A549 (cell line): ENCODE measurements around the gene IL17REL. TPM values are rescaled to one million over a fixed set of nuclear protein-coding genes. Genes with fewer than 3 reads are reported as not detected.

ENCODE experiments used
- ATAC-seq, 2 experiments: fragments of 200-7000 bp in 1 of 2; fragments of >200 bp in 1 of 2; cut with Nextera tagmentation in 1 of 2; cut with Tn5 transposase in 1 of 2; 3 replicates each; pipeline versions ENCODE4 v1.8.0 to v1.9.1; 2018 to 2020; ENCODE audit warnings: mild to moderate bottlenecking in 1 of 2, moderate library complexity in 1 of 2
- CTCF ChIA-PET: fragments of 300-600 bp; sonication (Branson Sonifier 250); formaldehyde crosslinking; extraction: SDS; loops from one replicate; lab custom pipeline; 2021; ENCODE audit warnings: antibody characterized with exemption, inconsistent platforms; lab: Yijun Ruan, JAX
- POLR2A ChIA-PET: fragments of 350-600 bp; formaldehyde crosslinking; extraction: SDS; loops from one replicate; lab custom pipeline; 2021; ENCODE audit warnings: antibody characterized with exemption, inconsistent platforms; lab: Yijun Ruan, JAX
- DNase-seq, 2 experiments: peaks; one replicate each; pipeline versions ENCODE4 v3.0.0 to v3.0.0-alpha.2; 2011 to 2016; ENCODE audit warnings: low read depth in 1 of 2, low spot score in 1 of 2
- FAIRE-seq: peaks from 2 replicates; lab custom pipeline; 2011; peaks lifted over from hg19 to GRCh38; lab: Jason Lieb, UNC
- H3K27ac ChIP-seq, 2 experiments: fragments of >200 bp; sonication (Bioruptor Twin); formaldehyde crosslinking; 3 replicates each; pipeline ENCODE4 v1.5.1; 2016 to 2017
- H3K4me1 ChIP-seq: fragments of >200 bp; sonication (Bioruptor Twin); formaldehyde crosslinking; 3 replicates; pipeline ENCODE4 v1.6.1; 2016
- H3K4me2 ChIP-seq: fragments of >200 bp; sonication (Bioruptor Twin); formaldehyde crosslinking; 3 replicates; pipeline ENCODE4 v1.6.1; 2016
- H3K4me3 ChIP-seq: fragments of >200 bp; sonication (Bioruptor Twin); formaldehyde crosslinking; 3 replicates; pipeline ENCODE4 v1.5.1; 2016
- H3K9me3 ChIP-seq: fragments of >200 bp; sonication (Bioruptor Twin); formaldehyde crosslinking; 3 replicates; pipeline ENCODE4 v1.6.1; 2016
- BHLHE40 ChIP-seq: IDR thresholded peaks from 2 replicates; pipeline ENCODE4 v1.6.1; 2012; ENCODE audit warnings: low read depth, low read length, inconsistent platforms
- CBX2 ChIP-seq: fragments of 200-600 bp; sonication (generic); IDR thresholded peaks from 2 replicates; pipeline ENCODE4 v1.6.1; 2016; ENCODE audit warnings: low read depth, mild to moderate bottlenecking, borderline replicate concordance
- CBX8 ChIP-seq: fragments of 200-600 bp; sonication (generic); IDR thresholded peaks from 2 replicates; pipeline ENCODE4 v1.6.1; 2016
- CHD4 ChIP-seq: fragments of 200-600 bp; sonication (generic); IDR thresholded peaks from 2 replicates; pipeline ENCODE4 v1.6.1; 2016; ENCODE audit warnings: antibody characterized with exemption, mild to moderate bottlenecking, borderline replicate concordance
- CTCF ChIP-seq: fragments of >200 bp; sonication (Bioruptor Twin); formaldehyde crosslinking; IDR thresholded peaks from 3 replicates; pipeline ENCODE4 v1.5.1; 2016
- E2F6 ChIP-seq: IDR thresholded peaks from 2 replicates; pipeline ENCODE4 v1.6.1; 2012; ENCODE audit warnings: low read depth, borderline replicate concordance
- ELK1 ChIP-seq: fragments of 150-350 bp; IDR thresholded peaks from 2 replicates; pipeline ENCODE4 v1.6.1; 2014; ENCODE audit warnings: low read depth, mild to moderate bottlenecking, low read length
- EP300 ChIP-seq, 2 experiments: fragments of >200 bp; sonication (Bioruptor Twin); formaldehyde crosslinking; IDR thresholded peaks; 2 replicates in 1 of 2; 3 replicates in 1 of 2; pipeline ENCODE4 v1.6.1; 2016 to 2017
- HES2 ChIP-seq: fragments of >200 bp; sonication (Bioruptor Twin); formaldehyde crosslinking; IDR thresholded peaks from 2 replicates; pipeline ENCODE4 v1.6.1; 2016
- HEYL ChIP-seq: fragments of 250-450 bp; sonication (Bioruptor Pico); IDR thresholded peaks from 2 replicates; pipeline ENCODE4 v1.8.0; 2021; ENCODE audit warnings: mild to moderate bottlenecking, moderate library complexity
- HOXA7 ChIP-seq: fragments of 250-450 bp; sonication (Bioruptor Pico); IDR thresholded peaks from 2 replicates; pipeline ENCODE4 v1.5.0; 2020; ENCODE audit warnings: mild to moderate bottlenecking, moderate library complexity
- HOXB13 ChIP-seq: fragments of 250-450 bp; sonication (Bioruptor Pico); IDR thresholded peaks from 2 replicates; pipeline ENCODE4 v1.5.0; 2020; ENCODE audit warnings: low read depth, mild to moderate bottlenecking, moderate library complexity
- KDM5A ChIP-seq: fragments of 200-600 bp; sonication (generic); IDR thresholded peaks from 2 replicates; pipeline ENCODE4 v1.6.1; 2016; ENCODE audit warnings: antibody characterized with exemption, mild to moderate bottlenecking
- MAX ChIP-seq: IDR thresholded peaks from 2 replicates; pipeline ENCODE4 v1.6.1; 2012
- MYC ChIP-seq: IDR thresholded peaks from 2 replicates; pipeline ENCODE4 v1.6.1; 2012; ENCODE audit warnings: mild to moderate bottlenecking, inconsistent platforms, low read length, improper control_type of control experiment, borderline replicate concordance
- NFE2L2 ChIP-seq: fragments of 150-350 bp; conservative IDR thresholded peaks from 2 replicates; pipeline ENCODE4 v1.6.1; 2014; ENCODE audit warnings: low read length
- NPAS2 ChIP-seq: fragments of 250-450 bp; sonication (Bioruptor Pico); IDR thresholded peaks from 2 replicates; pipeline ENCODE4 v1.8.0; 2022; ENCODE audit warnings: mild to moderate bottlenecking, moderate library complexity, borderline replicate concordance
- NR3C1 ChIP-seq: fragments of >200 bp; sonication (Bioruptor Twin); formaldehyde crosslinking; IDR thresholded peaks from 3 replicates; pipeline ENCODE4 v1.6.1; 2017
- PHF8 ChIP-seq: fragments of 200-600 bp; sonication (generic); IDR thresholded peaks from 2 replicates; pipeline ENCODE4 v1.6.1; 2016; ENCODE audit warnings: low read depth, mild to moderate bottlenecking, antibody characterized with exemption, moderate library complexity, borderline replicate concordance
- POLR2AphosphoS2 ChIP-seq: conservative IDR thresholded peaks from 2 replicates; pipeline ENCODE4 v1.6.1; 2012; ENCODE audit warnings: low read length, improper control_type of control experiment, inconsistent platforms
- RAD21 ChIP-seq, 2 experiments: fragments of >200 bp in 1 of 2; sonication (Bioruptor Twin) in 1 of 2; formaldehyde crosslinking in 1 of 2; IDR thresholded peaks in 1 of 2; conservative IDR thresholded peaks in 1 of 2; 2 replicates in 1 of 2; 3 replicates in 1 of 2; pipeline ENCODE4 v1.6.1; 2012 to 2018; ENCODE audit warnings: inconsistent platforms in 1 of 2
- SMC3 ChIP-seq: fragments of >200 bp; sonication (Bioruptor Twin); formaldehyde crosslinking; IDR thresholded peaks from 3 replicates; pipeline ENCODE4 v1.6.1; 2018; ENCODE audit warnings: inconsistent platforms
- ZNF302 ChIP-seq: fragments of 250-450 bp; sonication (Bioruptor Pico); IDR thresholded peaks from 2 replicates; pipeline ENCODE4 v1.9.0; 2021; ENCODE audit warnings: inconsistent platforms, mild to moderate bottlenecking, moderate library complexity
- ZSCAN20 ChIP-seq: fragments of 250-450 bp; sonication (Bioruptor Pico); IDR thresholded peaks from 2 replicates; pipeline ENCODE4 v1.8.0; 2022; ENCODE audit warnings: mild to moderate bottlenecking, moderate library complexity
- WGBS: methylation state at CpG from one replicate; pipeline ENCODE4 v1.1.6; 2017; ENCODE audit errors: missing lambda C conversion rate; 5-methylcytosine and 5-hydroxymethylcytosine counted together
- polyA plus RNA-seq, 4 experiments: library from polyadenylated mRNA; depleted of rRNA in 3 of 4; stranded (reverse); fragments of >200 nt; fragmentation: RNase III in 1 of 4; extraction: RNeasy Plus Mini Kit Qiagen cat#74134 plus additional on column Dnase treatment in 1 of 4; gene quantifications; 2 replicates in 3 of 4; 3 replicates in 1 of 4; pipeline ENCODE4 v1.2.3, GENCODE V29; 2011 to 2017

Gene IL17REL
- polyA plus RNA-seq, 2 of the 4 experiments (the other 2 are of a cell fraction): 0.06 TPM; not detected in 1

- TF ChIP-seq ELK1 (no peak), HOXB13 (CRISPR knock-in tag) (no peak), ZNF302 (CRISPR knock-in tag) (no peak)
- TF ChIP-seq, all 56 proteins: peak for 0
Measured at GRCh38 chr22:50032109-50032871, 19.7 kb upstream of the IL17REL start (continued).

GRCh38 chr22:50031189-50032091 lies 18.9 kb upstream of the IL17REL start:
- Histone ChIP-seq H3K27ac (no peak overlapping the region), H3K4me3 (no peak overlapping the region), H3K4me1 (peaks cover 6% of the 10 kb centered on the region; the same call in 1 of the 3 replicates), H3K9me3 (no peaks in the 10 kb centered on the region), H3K4me2 (no peak overlapping the region)
- POLR2A ChIA-PET: interaction anchor here (1.2 to 1.7 kb wide), 2 partner anchors 100 to 114 kb away, joined by 3 to 7 read pairs; partner anchors contain the start of gene ALG12
- no peak for TF ChIP-seq CBX2
- TF ChIP-seq E2F6: no peak
- no peak for TF ChIP-seq NR3C1
- TF ChIP-seq EP300 (IDR thresholded peaks at IDR 0.05): no peak
- TF ChIP-seq ZSCAN20 (CRISPR knock-in tag): no peak
- TF ChIP-seq NFE2L2: no peak
- FAIRE-seq: no peak
- no peak for ATAC-seq
- DNase-seq: no peak
- WGBS: 78% methylated on average over 21 of the region's 49 CpGs
- CTCF ChIA-PET: interaction anchor here (0.8 to 3.1 kb wide), 19 partner anchors 10 to 293 kb away, joined by 3 to 49 read pairs (median 5); partner anchors contain the start of gene PIM3

- Histone ChIP-seq H3K9me3 (no peaks in the 10 kb centered on the region), H3K4me2 (peak overlapping the region; percentile 99), H3K4me1 (peaks cover 6% of the 10 kb centered on the region; the same call in 1 of the 3 replicates), H3K4me3 (peak overlapping the region; percentile 37; the same call in 2 of the 3 replicates), H3K27ac (peak overlapping the region in 1 of 2 experiments; percentile 35; a peak in 1 of 6 replicates)
- WGBS: 38% methylated on average over 3 of the region's 52 CpGs
- ChIA-PET CTCF (interaction anchor here (0.6 to 3.1 kb wide), 50 partner anchors 11 to 294 kb away, joined by 3 to 49 read pairs (median 4); partner anchors contain the start of genes MOV10L1 and PIM3), POLR2A (interaction anchor here (1.1 to 1.7 kb wide), 3 partner anchors 59 to 113 kb away, joined by 3 to 7 read pairs (median 3); partner anchors contain the start of gene ALG12)
- ATAC-seq (peak; percentile 88 to 95), FAIRE-seq (no peak), DNase-seq (peak; percentile 83 to 85)
- TF ChIP-seq CBX8 (no peak), SMC3 (peak; percentile 95), CHD4 (no peak), PHF8 (no peak), NR3C1 (no peak), HEYL (CRISPR knock-in tag) (no peak), HOXA7 (CRISPR knock-in tag) (no peak), HES2 (no peak), KDM5A (no peak), MAX (peak; percentile 78), NFE2L2 (no peak), MYC (no peak), NPAS2 (CRISPR knock-in tag) (no peak), E2F6 (peak; percentile 85), CBX2 (no peak), RAD21 (conservative IDR thresholded peaks at IDR 0.05 in 1 of 2, IDR thresholded peaks at IDR 0.05 in 1 of 2) (peak; percentile 86 to 93), POLR2AphosphoS2 (no peak), CTCF (peak; percentile 81), BHLHE40 (no peak)
Measured at GRCh38 chr22:50030297-50031188, 18.0 kb upstream of the IL17REL start.
